DMS153 treated with DMSO at 0.1 percent for 48 hours (cell line): ENCODE results near the gene TUBB4A.
A peak's percentile ranks its signal among the peaks of the same experiment; 100 is the strongest.

Experiments
- DNase-seq: peaks from one replicate; lab custom pipeline; 2025; ENCODE audit not compliant: unreplicated experiment; lab: John Stamatoyannopoulos, UW

The TUBB4A gene

DNA sequence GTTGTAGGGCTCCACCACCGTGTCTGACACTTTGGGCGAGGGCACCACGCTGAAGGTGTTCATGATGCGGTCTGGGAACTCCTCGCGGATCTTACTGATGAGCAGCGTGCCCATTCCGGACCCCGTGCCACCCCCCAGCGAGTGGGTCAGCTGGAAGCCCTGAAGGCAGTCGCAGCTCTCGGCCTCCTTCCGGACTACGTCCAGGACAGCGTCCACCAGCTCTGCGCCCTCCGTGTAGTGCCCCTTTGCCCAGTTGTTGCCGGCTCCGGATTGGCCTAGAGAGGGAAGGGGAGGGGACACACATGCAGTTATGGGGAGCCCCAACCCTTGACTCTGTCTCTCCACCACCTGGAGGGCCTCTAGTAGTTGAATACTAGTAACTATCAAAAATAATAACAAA is 6.2 kb downstream of the TUBB4A start:
- DNase-seq = no peak

DNA sequence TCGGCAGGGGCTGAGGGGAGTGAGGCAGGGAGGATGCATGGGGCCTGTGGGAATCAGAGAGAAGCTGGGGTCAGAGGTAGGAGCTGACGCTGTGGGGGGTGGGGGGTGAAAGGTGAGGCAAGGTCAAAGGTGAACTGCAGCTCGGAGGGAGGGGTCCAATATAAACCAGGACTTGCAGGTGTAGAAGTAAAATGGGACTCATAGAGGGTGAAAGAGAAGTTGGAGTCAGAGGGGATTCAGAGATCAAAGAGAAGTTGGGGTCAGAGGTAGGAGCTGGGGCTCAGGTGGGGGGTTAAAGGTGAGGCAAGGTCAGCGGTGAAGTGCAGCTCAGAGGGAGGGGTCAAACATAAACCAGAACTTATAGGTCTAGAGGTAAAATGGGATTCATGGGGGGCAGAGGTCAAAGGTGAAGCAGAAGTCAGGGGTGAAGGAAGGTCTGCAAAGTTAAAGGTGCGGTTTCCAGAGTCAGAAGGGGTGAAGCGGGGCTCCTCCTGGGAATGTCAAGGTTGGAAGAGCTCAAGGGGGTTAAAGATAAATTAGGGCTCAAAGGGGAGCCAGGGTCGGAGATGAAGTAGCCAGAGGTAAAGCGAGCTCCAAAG is 7.6 kb downstream of the TUBB4A start:
- no peak for DNase-seq

DNA sequence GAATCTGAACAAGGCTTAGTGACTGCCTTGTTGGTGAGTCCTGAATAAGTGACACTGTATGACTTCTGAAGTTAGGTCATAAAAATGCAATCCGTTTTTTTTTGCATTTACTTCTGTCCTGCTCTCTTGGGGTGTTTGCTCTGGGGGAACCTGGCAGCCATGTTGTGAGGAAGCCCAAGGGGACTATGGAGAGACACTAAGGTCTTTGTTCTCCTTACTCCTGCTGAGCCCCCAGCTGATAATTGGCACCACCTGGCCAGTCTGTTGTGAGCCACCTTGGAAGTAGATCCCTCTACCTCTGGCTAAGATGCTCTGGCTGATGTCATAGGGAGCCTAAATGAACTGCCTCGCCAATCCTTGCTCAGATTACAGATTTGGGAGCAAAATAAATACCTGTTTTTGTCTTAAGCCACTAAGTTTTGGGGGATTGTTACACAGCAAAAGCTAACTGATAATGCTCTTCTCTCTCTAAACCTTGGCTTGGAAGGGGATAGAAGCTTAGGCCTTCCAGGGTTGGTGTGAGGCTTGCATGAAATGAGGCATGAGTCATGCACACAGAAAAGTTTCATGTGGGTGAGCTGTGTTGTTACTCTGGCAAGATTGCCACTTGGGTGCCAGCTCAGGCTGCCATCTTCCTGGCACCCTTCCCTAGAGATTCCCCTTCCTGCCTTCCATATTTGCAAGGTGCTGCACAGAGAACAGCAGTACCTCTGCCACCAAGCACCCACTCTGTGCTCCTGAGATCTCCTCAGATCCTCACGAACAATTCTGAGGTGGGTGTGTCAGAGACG is 10.1 kb downstream of the TUBB4A start:
- no peak for DNase-seq

DNA sequence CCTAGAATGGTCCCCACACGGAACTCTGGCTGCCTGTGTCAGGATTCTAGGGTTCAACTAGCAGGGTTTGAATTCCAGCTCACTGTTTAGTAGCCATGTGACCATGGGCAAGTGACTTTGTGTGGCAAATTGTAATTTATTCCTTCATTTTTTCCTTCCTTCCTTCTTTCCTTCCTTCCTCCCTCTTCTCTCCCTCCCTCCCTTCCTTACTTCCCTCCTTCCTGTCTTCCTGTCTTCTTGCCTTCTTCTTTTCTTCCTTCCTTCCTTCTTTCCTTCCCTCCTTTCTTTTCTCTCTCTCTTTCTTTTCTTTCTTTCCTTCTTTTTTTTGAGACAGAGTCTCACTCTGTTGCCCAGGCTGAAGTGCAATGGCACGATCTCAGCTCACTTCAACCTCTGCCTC is 12.0 kb downstream of the TUBB4A start:
- DNase-seq = no peak

DNA sequence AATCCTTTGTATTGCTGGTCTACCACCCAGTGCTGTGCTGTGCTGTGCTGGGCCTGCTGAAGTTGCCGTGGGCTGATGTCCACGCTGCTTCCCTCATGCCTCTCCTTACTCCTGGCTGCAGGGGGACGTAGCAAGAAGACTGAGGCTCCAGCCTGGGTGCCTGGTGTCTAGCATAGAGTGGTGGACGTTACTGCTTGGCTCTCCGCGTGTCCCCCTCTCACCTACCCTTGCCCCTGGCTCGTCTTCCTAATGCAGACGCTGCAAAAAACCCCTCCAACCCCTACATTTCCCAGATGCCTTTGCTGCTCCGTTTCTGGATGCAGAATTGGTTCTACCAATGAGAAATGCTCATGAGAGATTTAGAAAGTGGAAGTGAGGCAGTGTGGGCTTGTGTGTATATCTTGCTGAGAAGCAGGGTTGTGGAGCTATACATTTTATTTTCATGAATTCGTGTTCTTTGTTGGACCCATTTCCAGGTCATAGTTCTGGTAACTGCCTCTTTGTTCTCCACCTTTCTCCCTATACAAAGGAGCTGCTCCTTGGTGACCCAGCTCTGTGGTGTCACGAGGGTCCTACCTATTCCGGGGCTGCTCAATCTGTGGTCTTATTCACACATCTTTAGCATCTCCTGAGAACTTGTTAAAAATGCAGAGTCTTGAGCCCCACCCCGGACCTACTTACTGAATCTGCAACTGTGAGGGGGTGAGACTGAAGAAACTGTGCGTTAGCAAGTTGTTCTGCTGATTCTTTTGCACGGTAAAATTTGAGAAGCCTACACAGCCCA is 12.6 kb downstream of the TUBB4A start:
- DNase-seq = no peak

DNA sequence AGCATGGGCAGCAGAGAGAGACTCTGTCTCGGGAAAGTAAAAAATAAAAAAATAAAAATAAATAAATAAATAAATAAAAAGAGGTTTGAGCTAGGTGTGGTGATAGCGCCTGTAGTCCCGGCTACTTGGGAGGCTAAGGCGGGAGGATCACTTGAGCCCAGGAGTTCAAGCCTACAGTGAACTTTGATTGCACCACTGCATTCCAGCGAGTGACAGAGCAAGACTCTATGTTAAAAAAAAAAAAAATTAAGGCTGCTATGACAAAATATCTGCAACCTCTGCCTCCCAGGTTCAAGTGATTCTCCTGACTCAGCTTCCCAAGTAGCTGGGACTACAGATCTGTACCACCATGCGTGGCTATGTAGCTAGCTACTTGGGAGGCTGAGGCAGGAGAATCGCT is 17.3 kb downstream of the TUBB4A start:
- no peak for DNase-seq

DNA sequence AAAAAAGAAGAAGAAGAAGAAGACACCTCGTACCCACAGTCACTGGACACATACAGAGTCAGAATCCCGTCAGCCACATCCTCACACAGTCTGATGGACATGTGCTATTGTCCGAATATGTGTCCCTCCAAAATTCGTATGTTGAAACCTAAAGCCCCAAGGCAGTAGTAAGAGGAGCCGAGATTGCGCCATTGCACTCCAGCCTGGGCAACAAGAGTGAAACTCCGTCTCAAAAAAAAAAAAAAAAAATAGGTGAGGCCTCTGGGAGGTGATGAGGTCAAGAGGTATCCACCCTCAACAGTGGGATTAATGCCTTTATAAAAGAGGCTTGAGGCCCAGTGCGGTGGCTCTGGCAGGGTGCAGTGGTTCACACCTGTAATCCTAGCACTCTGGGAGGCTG is 17.9 kb downstream of the TUBB4A start:
- DNase-seq = no peak

DNA sequence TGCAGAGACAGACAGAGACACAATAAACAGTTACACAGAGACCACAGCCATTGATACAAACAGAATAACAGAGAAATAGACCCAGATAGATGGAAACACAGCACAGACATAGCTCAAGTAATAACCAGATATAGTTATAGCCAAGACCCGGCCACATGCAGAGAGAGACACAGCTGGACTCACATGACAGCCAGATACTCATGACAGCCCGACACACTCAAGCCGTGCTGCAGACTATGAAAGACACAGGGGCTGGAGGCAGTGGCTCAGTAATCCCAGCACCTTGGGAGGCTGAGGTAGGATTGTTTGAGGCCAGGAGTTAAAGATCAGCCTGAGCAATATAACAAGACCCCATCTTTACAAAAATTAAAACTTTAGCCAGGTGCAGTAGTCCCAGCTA is 18.9 kb downstream of the TUBB4A start:
- no peak for DNase-seq

DNA sequence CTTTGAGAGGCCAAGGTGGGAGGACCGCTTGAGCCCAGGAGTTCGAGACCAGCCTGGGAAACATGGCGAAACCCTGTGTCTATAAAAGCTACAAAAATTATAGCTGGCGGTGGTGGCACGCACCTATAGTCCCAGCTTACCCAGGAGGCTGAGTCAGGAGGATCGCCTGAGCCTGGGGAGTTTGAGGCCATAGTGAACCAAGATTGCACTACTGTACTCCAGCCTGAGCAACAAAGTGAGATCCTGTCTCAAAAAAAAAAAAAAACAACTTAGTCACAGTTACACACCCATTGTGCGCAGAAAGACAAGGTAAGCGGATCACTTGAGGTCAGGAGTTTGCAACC is 19.8 kb downstream of the TUBB4A start:
- no peak for DNase-seq

DNA sequence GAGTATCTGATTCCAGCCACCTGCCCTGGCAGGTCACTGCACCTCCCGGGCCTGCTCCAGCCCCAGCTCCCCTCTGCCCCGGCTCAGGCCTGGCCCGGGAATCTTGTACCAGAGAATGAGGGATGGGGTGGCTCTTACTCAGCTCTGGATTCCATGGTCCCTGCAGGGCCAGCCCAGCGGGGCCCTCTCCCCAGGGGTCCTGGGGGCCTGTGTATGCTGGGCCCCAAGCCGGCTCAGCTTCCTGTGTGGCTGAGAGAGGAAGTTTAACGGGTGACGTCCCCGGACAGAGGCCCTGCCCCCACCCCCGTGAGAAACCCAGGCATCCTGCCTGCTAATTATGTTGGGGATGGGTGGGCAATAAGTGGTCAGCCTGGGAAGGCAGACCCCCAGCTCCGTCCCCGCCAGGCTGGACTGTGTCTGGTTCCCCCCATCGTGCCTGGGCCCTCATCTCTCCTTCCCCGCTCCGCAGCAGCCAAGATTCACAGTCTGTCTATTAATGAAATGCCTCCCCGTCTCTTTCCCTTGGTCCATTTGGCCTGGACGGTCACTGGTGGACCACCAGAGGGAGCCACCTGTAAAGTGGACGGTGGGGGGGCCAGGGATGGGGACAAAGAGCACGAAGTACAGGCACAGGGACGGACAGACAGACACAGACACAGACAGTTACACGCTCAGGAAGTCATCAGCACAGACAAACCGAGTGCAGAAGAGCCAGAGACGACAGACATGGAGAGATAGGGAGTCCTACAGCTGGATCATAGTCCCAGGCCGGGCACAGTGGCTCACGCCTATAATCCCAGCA is 20.4 kb downstream of the TUBB4A start, which contains the start of gene DENND1C:
TSS of gene DENND1C (minus strand) at position 247 of the 802 bp plus-strand sequence. CDS start at position 155, 92 bp downstream.
- DNase-seq = no peak

DNA sequence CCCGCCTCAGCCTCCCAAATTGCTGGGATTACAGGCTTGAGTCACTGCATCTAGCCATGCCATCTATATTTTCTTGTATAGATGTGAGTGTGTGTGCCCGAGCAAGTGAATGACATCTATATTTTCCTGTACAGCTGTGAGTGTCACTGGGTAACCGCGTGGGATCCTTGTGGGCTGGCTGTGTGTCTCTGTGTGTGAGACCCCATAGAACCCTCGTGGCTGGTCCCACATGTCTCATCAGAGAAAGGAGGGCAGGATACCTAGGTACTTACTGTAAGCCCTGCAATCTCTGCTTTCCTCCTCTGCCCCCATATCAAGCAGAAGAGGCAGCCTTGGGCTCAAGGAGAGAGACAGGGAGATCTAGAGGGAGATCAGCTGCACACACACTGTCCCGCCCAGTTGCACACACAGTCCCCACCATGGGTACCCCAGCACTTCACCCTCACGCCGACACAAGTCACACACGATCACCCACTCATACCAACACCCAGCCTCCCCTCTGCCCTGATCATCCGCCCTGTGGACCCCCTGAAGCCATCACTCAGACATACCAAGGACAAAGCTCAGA is 21.2 kb downstream of the TUBB4A start:
- DNase-seq = no peak

DNA sequence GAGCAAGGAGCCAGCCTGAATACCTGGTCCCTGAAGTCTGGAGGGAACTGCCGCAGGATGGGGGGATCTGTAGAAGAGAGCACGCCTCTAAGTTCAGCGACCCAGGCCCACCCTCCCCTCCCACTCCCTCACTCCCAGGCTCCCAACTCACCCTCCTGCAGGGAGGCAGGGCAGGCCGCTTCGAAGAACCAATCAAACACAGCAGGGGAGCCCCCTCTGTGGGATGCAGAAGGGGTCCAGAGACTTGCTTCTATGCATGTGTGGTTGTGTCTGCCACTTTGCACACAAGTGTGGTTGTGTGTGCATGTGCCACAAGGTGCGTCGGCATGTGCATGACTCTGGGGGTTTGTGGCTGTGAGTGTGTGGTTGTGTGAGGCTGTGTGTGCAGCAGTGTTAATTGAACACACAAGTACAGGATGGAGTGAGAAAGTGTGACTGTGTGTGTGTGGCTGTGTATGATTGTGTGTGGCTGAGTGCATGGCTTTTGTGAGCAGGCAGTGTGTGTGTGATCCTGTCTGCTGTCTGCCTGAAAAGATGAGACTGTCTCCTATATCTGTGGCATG is 22.2 kb downstream of the TUBB4A start:
- no peak for DNase-seq

DNA sequence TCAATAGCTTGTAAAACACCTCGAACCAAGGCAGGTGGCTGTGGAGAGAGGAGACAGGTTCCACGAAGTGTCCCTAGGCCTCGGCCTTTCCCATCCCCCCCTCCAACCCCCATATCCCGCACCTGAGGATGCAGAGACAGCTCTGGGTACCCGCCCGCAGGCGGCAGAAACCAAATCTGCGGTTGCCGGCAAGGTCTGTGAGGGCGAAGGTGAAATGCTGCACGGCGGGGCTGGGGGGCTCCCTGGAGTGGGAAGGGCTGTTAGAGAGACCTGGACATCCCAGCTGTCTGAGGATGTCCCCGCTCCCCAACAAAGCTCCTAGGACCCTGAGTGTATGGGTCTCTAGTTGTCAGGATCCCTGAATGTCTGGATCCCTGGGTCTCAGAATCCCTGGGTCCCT is 23.3 kb downstream of the TUBB4A start:
- DNase-seq = no peak

DNA sequence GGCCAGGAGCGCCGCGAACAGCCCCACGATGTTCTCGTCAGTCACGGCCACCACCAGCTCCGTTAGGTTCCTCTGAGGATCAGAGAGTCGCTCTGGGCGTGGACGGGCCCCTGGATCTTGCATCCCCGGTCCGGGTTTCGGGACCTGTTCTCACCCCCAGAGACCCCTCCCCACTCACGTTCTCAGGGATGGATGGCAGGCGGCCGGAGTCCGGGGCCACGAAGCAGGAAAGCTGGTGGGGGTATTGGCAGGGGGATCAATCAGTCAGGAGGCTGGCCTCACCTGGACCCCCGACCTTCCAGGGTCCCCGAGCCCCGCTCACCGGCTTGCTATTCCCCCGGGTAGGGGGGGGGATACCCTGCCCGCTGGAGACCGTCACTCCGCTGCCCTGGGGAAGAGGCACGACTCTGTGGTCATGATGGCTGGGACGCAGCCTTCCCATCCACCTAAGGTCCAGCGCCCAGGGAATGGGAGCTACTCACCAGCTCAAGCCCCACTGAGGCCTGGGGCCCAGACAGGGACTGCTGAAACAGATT is 25.1 kb downstream of the TUBB4A start:
- DNase-seq = no peak

DNA sequence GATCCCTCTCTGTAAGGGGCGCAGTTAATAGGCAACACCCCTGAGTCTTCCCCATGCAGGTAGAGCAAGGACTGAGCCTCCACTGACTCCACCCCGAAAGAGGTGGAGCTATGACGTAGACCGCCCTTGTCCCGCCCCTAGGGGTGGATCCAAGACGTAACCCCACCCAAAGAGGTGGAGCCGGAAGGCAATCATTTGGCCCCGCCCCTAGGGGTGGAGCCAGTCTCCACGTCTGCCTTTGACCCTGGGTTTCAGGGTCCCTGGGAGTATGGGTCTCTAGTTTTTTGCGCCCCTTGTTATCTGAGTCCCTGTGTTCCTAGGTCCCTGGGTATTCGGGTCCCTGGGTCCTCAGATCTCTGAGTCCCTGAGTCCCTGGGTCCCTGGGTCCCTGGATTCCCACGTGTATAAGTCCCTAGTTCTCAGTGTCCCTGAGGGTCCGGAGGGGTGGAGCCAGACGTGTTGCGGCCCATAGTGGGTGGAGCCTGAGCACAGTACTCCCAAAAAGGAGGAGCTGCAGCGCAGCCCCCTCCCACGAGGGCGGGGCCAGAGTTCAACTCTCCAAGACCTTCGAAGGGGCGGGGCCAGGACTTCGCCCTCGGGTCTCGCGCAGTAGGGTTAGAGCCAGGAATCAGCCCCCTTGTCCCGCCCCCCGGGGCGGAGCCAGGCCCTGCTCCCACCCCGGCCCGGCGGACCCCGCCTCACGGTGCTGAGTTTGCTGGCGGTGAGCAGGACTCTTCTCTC is 25.8 kb downstream of the TUBB4A start:
- peak; percentile 60 for DNase-seq

DNA sequence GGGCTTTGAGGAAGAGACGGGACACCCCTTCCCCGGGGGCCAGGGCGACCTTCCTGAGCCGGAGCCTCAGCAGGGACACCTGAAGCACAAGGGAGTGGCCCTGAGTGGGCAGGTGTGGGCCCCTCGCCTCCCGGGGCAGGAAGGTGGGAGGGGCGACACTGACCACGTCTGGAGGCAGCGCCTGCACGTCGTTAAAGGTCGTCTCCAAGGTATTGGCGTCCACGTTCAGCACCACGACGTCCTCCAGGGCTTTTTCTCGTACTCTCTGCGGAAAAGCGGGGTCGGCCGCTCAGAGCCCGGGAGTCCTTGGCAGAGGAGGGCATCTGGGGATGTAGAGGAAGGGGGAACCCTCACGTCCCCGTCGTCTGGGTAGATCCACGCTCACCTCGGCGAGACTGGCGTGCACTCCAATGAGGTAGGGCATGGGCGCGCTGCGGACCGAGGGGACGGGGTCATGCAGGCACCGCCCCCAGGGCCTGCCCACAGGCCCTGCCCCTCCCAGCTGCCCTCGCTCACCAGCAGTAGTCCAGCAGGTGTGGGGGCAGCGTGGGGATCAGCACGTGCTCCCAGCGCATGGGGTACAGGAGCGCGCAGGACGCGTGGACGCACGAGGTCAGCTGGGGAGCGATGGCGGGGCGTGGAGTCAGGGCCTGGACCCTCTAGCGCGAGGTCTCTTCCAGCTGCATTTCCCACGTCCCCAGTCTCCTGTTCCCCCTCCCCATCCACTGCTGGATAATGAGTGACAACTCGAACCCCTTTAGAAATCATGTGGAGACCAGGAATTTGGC is 26.6 kb downstream of the TUBB4A start:
- DNase-seq = peak; percentile 4

DNA sequence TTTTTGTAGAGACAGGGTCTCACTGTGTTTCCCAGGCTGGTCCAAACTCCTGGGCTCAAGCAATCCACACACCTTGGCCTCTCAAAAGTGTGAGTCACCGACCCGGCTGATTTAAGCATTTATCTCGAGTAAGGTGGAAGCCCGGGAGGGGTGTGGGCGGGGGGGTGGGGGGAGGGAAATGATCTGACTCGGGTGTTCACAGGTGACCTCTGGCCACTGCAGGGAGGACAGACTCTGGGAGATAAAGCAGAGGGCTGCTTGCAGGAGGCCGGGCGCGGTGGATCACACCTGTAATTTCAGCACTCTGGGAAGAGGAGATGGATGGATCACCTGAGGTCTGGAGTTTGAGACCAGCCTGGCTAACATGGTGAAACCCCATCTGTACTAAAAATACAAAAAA is 28.5 kb downstream of the TUBB4A start:
- DNase-seq = no peak

DNA sequence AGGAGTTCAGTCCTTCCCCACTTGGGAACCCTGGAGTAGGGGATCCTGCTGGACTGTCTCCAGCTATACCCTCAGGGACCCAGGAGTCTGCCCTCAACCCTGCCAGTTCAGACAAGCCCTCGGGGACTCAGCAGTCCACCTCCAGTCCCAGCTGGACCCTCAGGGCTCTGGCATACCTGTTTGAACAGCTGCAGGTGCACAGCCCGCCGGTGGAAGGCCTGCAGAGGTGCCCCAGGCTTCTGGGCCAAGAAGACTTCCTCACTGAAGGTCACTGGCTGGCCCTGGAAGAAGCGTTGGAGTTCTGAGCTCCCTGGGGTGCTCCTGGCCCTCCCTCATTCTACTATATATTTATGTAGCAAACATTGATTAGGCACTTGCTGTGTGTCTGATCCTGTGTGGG is 29.4 kb downstream of the TUBB4A start:
- DNase-seq = no peak

DNA sequence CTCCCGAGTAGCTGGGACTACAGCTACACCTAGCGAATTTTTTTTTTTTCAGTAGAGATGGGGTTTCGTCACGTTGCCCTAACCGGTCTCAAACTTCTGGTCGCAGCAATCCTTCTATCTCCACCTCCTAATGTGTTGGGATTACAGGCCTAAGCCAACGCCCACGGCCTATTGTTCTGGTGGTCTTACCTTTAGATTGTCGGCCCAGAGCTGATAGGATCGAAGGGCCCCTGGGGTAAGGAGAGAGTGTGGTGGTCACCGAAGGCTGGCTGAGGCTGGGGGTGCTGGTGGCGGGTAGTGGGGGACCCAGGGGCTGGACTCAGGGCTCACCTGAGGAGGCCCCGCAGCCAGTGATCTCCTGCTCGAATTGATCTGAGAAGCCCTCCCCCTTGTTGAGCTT is 31.0 kb downstream of the TUBB4A start:
- DNase-seq = no peak
